H1 (cell line): ENCODE data around the gene EAPP. TPM values are rescaled to one million over a fixed set of nuclear protein-coding genes. Genes with fewer than 3 reads are reported as not detected.
"Not testable (repeated sequence)": the region's sequence is repeated elsewhere in the genome, so short reads cannot be mapped to it uniquely, and the experiment has no call there.

ENCODE experiments used
- CTCF ChIA-PET: fragments of 300-600 bp; sonication (Branson Sonifier 250); formaldehyde crosslinking; loops from one replicate; lab custom pipeline; 2021; ENCODE audit not compliant: partially characterized antibody; lab: Charles Lee
- POLR2A ChIA-PET: fragments of 300-600 bp; sonication (Branson Sonifier 250); formaldehyde crosslinking; loops from one replicate; lab custom pipeline; 2021; ENCODE audit warnings: inconsistent platforms; ENCODE audit not compliant: partially characterized antibody; lab: Charles Lee
- DNase-seq, 2 experiments: peaks; one replicate each; pipeline versions ENCODE4 v3.0.0 to v3.0.0-alpha.2; 2010 to 2022; ENCODE audit warnings: low spot score in 2 of 2, low read depth in 1 of 2, mixed read lengths in 1 of 2
- FAIRE-seq: peaks from 2 replicates; lab custom pipeline; 2011; peaks lifted over from hg19 to GRCh38; lab: Jason Lieb, UNC
- H2AFZ ChIP-seq: 2 replicates; pipeline ENCODE4 v1.8.1; 2012; ENCODE audit warnings: low read length, inconsistent platforms
- H2AK5ac ChIP-seq: 2 replicates; pipeline ENCODE4 v1.6.1; 2013; ENCODE audit warnings: low read depth, low read length
- H2BK120ac ChIP-seq: replicated peaks from 2 replicates; pipeline ENCODE3; 2013; ENCODE audit warnings: low read depth, low read length, inconsistent platforms
- H2BK12ac ChIP-seq: 2 replicates; pipeline ENCODE4 v1.6.1; 2013; ENCODE audit warnings: low read depth, low read length
- H2BK15ac ChIP-seq: 2 replicates; pipeline ENCODE4 v1.6.1; 2013; ENCODE audit warnings: low read length
- H2BK20ac ChIP-seq: 2 replicates; pipeline ENCODE4 v1.6.1; 2013; ENCODE audit warnings: low read length
- H2BK5ac ChIP-seq: 2 replicates; pipeline ENCODE4 v1.6.1; 2013; ENCODE audit warnings: low read depth, low read length
- H3K14ac ChIP-seq: 2 replicates; pipeline ENCODE4 v1.6.1; 2013; ENCODE audit warnings: inconsistent platforms; ENCODE audit not compliant: insufficient read length
- H3K18ac ChIP-seq: 2 replicates; pipeline ENCODE4 v1.6.1; 2013; ENCODE audit warnings: low read length; ENCODE audit errors: extremely low read depth
- H3K23ac ChIP-seq: 2 replicates; pipeline ENCODE4 v1.6.1; 2013; ENCODE audit warnings: inconsistent platforms; ENCODE audit not compliant: insufficient read length
- H3K23me2 ChIP-seq: 2 replicates; pipeline ENCODE4 v1.6.1; 2013; ENCODE audit warnings: low read depth, low read length
- H3K27ac ChIP-seq: 2 replicates; pipeline ENCODE4 v1.6.1; 2011; ENCODE audit warnings: low read depth, low read length, inconsistent platforms
- H3K27me3 ChIP-seq, 4 experiments: replicated peaks in 1 of 4; 1 replicate in 1 of 4; 2 replicates in 3 of 4; pipeline versions ENCODE4 v1.6.1 to v1.8.1; 2011 to 2013; ENCODE audit warnings: low read length in 3 of 4, mild to moderate bottlenecking in 3 of 4, inconsistent platforms in 2 of 4, mixed read lengths in 2 of 4, moderate library complexity in 1 of 4; ENCODE audit not compliant: control insufficient read depth in 3 of 4, insufficient read depth in 3 of 4; ENCODE audit errors: extremely low read depth in 1 of 4
- H3K36me3 ChIP-seq, 4 experiments: 2 replicates each; pipeline versions ENCODE4 v1.6.1 to v1.8.1; 2011 to 2013; ENCODE audit warnings: mild to moderate bottlenecking in 4 of 4, low read length in 3 of 4, moderate library complexity in 2 of 4, control low read depth in 1 of 4, inconsistent platforms in 1 of 4; ENCODE audit not compliant: insufficient read depth in 4 of 4, control insufficient read depth in 2 of 4
- H3K4ac ChIP-seq: replicated peaks from 2 replicates; pipeline ENCODE3; 2013; ENCODE audit warnings: low read length, low read depth, mixed read lengths, inconsistent platforms; ENCODE audit not compliant: insufficient read length
- H3K4me1 ChIP-seq, 4 experiments: replicated peaks in 1 of 4; 1 replicate in 1 of 4; 2 replicates in 3 of 4; pipeline versions ENCODE4 v1.6.1 to v1.8.1; 2011 to 2013; ENCODE audit warnings: low read length in 3 of 4, inconsistent platforms in 2 of 4, mixed read lengths in 1 of 4; ENCODE audit not compliant: insufficient read depth in 4 of 4, control insufficient read depth in 3 of 4
- H3K4me2 ChIP-seq, 2 experiments: 2 replicates each; pipeline versions ENCODE4 v1.6.1 to v1.8.1; 2011 to 2013; ENCODE audit warnings: low read depth in 2 of 2, low read length in 2 of 2, control low read depth in 1 of 2, inconsistent platforms in 1 of 2, mild to moderate bottlenecking in 1 of 2; ENCODE audit not compliant: insufficient read depth in 1 of 2
- H3K4me3 ChIP-seq, 4 experiments: fragments of 200-600, 300-600 bp in 1 of 4; sonication (generic), shearing (Covaris generic), sonication (Bioruptor Twin) in 1 of 4; 2 replicates each; pipeline versions ENCODE4 v1.5.1 to v1.8.1; 2011 to 2016; ENCODE audit warnings: low read length in 4 of 4, low read depth in 3 of 4, control low read depth in 2 of 4, inconsistent platforms in 2 of 4, mild to moderate bottlenecking in 2 of 4, mixed read lengths in 1 of 4, moderate library complexity in 1 of 4; ENCODE audit not compliant: insufficient read depth in 2 of 4; ENCODE audit errors: extremely low read depth in 1 of 4
- H3K56ac ChIP-seq: replicated peaks from 2 replicates; pipeline ENCODE3; 2013; ENCODE audit warnings: low read depth, mild to moderate bottlenecking, mixed read lengths, low read length, inconsistent platforms; ENCODE audit not compliant: insufficient read length
- H3K79me1 ChIP-seq: 2 replicates; pipeline ENCODE4 v1.6.1; 2013; ENCODE audit warnings: low read depth, low read length, control low read depth
- H3K79me2 ChIP-seq, 2 experiments: 2 replicates each; pipeline versions ENCODE4 v1.6.1 to v1.8.1; 2012 to 2013; ENCODE audit warnings: low read length in 2 of 2, mild to moderate bottlenecking in 2 of 2, inconsistent platforms in 1 of 2; ENCODE audit not compliant: insufficient read depth in 2 of 2, control insufficient read depth in 1 of 2
- H3K9ac ChIP-seq, 4 experiments: replicated peaks in 1 of 4; 1 replicate in 1 of 4; 2 replicates in 3 of 4; pipeline versions ENCODE4 v1.6.1 to v1.8.1; 2011 to 2013; ENCODE audit warnings: low read depth in 3 of 4, low read length in 3 of 4, control low read depth in 2 of 4, mild to moderate bottlenecking in 2 of 4, moderate library complexity in 2 of 4, inconsistent platforms in 1 of 4; ENCODE audit errors: extremely low read depth in 1 of 4
- H3K9me3 ChIP-seq, 2 experiments: 2 replicates each; pipeline versions ENCODE4 v1.6.1 to v1.8.1; 2012 to 2013; ENCODE audit warnings: mild to moderate bottlenecking in 2 of 2, moderate library complexity in 2 of 2, control low read depth in 1 of 2, inconsistent platforms in 1 of 2, low read depth in 1 of 2, low read length in 1 of 2, mixed read lengths in 1 of 2; ENCODE audit not compliant: insufficient read depth in 2 of 2
- H4K20me1 ChIP-seq, 2 experiments: replicated peaks in 1 of 2; 2 replicates each; pipeline versions ENCODE3 to v1.8.1; 2011 to 2013; ENCODE audit warnings: inconsistent platforms in 2 of 2, low read length in 2 of 2, mild to moderate bottlenecking in 1 of 2; ENCODE audit not compliant: insufficient read depth in 2 of 2, control insufficient read depth in 1 of 2
- H4K5ac ChIP-seq: 2 replicates; pipeline ENCODE4 v1.6.1; 2013; ENCODE audit warnings: low read length, low read depth, mixed read lengths, inconsistent platforms; ENCODE audit not compliant: insufficient read length
- H4K8ac ChIP-seq: 2 replicates; pipeline ENCODE4 v1.8.0; 2013; ENCODE audit warnings: mild to moderate bottlenecking, moderate library complexity, low read length, inconsistent platforms; ENCODE audit not compliant: insufficient read depth; ENCODE audit errors: extremely low read depth
- H4K91ac ChIP-seq: replicated peaks from 2 replicates; pipeline ENCODE3; 2013; ENCODE audit warnings: low read length, mixed read lengths, inconsistent platforms; ENCODE audit not compliant: insufficient read length
- WGBS, 2 experiments: shearing (Covaris generic) in 1 of 2; methylation state at CpG; one replicate each; pipeline versions ENCODE4 v1.1.6 to v1.1.7; 2013 to 2015; ENCODE audit warnings: low lambda C conversion rate in 2 of 2, mixed read lengths in 2 of 2, inconsistent platforms in 1 of 2, low coverage in 1 of 2, missing lambda C conversion rate in 1 of 2; ENCODE audit not compliant: insufficient replicate concordance in 2 of 2, insufficient coverage in 1 of 2, insufficient read length in 1 of 2; ENCODE audit errors: extremely low coverage in 1 of 2, missing lambda C conversion rate in 1 of 2; 5-methylcytosine and 5-hydroxymethylcytosine counted together
- polyA plus RNA-seq, 7 experiments: library from polyadenylated mRNA; depleted of rRNA in 3 of 7; stranded (reverse) in 5 of 7; unstranded in 2 of 7; fragments of >200 nt in 5 of 7; fragments of 200-250 nt in 2 of 7; gene quantifications; 1 replicate in 5 of 7; 2 replicates in 1 of 7; 4 replicates in 1 of 7; pipeline versions ENCODE4 v1.2.1 to v1.2.3, GENCODE V29; 2011 to 2013; ENCODE audit warnings: missing spikeins in 2 of 7, mixed read lengths in 2 of 7
- total RNA-seq: library from RNA; stranded (reverse); fragmentation: NEBNext Ultra II Directional; extraction: Animal tissue kit (Norgen Biotek cat#: 25700); gene quantifications from 2 replicates; pipeline ENCODE4 v1.2.1, GENCODE V29; 2021

EAPP gene
- total and polyA plus RNA-seq, 2 of the 8 experiments (the other 6 are each of a cell fraction or from before 2014, with no cell fraction given), result 18.3 to 28.7 TPM

DNA sequence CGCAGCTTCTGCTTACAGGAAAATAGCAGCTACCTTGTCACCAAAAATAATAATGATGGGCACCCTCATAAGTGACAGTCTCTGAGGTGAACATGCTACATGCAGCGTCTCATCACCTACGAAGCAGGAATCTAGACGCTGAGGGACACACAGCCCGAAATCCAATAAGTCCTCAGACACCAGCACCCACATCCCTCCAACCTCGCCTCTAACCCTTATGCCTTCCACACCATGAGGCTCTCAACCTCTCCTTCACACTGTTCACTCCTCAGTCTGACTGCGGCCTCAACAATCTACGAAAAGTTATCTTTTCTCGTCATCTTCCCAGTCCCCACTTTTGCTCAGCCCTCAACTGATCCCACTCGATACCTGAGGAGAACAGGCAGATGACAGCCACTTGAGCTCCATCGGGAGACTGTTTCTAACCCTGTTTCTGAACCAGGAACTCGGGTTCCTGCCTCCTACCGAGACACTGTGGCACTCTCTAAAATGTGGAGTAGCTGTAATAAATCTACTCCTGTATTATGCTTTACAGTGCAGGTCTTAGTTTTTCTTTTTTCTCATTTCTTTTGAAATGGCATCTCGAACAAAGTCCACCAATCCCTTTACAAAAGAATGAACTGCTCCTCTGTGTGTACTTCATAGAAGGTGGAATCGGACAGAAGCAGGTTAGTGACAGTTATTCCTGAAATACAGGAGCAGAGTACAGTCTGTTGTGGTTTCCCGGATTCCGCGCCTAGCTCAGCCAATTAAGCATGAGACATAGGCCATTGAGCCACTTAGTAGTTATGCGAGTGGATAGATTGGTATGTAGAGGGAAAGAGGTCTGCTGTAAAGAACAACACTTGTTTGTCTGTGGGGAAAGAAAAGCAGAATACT lies 919 bp upstream of the EAPP start:
- not testable (repeated sequence) for H3K4me1 ChIP-seq, H3K23me2 ChIP-seq, H3K14ac ChIP-seq, FAIRE-seq, H4K20me1 ChIP-seq, H4K5ac ChIP-seq, H3K36me3 ChIP-seq, DNase-seq, H3K27me3 ChIP-seq, H3K79me1 ChIP-seq, H3K56ac ChIP-seq, H3K23ac ChIP-seq, H2BK120ac ChIP-seq, H3K9me3 ChIP-seq
- ChIA-PET CTCF (interaction anchor here (1.2 kb wide), 1 partner anchor 209 kb away, joined by 3 read pairs; no protein-coding TSS in a partner anchor), POLR2A (interaction anchor here (0.6 to 1.2 kb wide), 6 partner anchors 12 to 443 kb away, joined by 3 to 5 read pairs (median 3); partner anchors contain the start of gene SRP54)
- peak overlapping the region; percentile 98; the same call in 1 of the 2 replicates for H2AK5ac ChIP-seq
- 83% methylated on average over 13 of the region's 19 CpGs; no CpG with 5 or more reads in 1 of the 2 experiments for WGBS, 2 experiments
- H3K9ac ChIP-seq, result peak overlapping the region in 2 of 4 experiments; percentile 42 to 54; a peak in 3 of 7 replicates
- H3K4me3 ChIP-seq, result peak overlapping the region; percentile 79 to 99 (median 98); a peak in 7 of 8 replicates
- peak overlapping the region; percentile 77; the same call in 1 of the 2 replicates for H3K27ac ChIP-seq
- H2BK15ac ChIP-seq, result peak overlapping the region; percentile 61; the same call in 1 of the 2 replicates
- peaks cover 3 to 24% of the 10 kb centered on the region in 2 experiments; a peak in 2 of 4 replicates for H3K79me2 ChIP-seq
- peak overlapping the region; percentile 26 to 71; a peak in 3 of 4 replicates for H3K4me2 ChIP-seq
- H2BK12ac ChIP-seq, result peak overlapping the region; percentile 99
- H4K91ac ChIP-seq, result peak overlapping the region; percentile 97
- H4K8ac ChIP-seq, result peak overlapping the region; percentile 92
- peak overlapping the region; percentile 73; the same call in 1 of the 2 replicates for H2BK5ac ChIP-seq
- H2AFZ ChIP-seq, result 0 out of 2 replicates have a peak overlapping the region, but pooled peaks have one; percentile 23
- H2BK20ac ChIP-seq, result peak overlapping the region; percentile 90; the same call in 1 of the 2 replicates
- peak overlapping the region; percentile 42 for H3K18ac ChIP-seq
- peak overlapping the region; percentile 94 for H3K4ac ChIP-seq
